K562 (cell line): ENCODE measurements around the gene CENPI. TPM values are rescaled to one million over a fixed set of nuclear protein-coding genes. Genes with fewer than 3 reads are reported as not detected.

Source experiments
- ATAC-seq: fragments of 200-7000 bp; cut with Tn5 transposase; 3 replicates; pipeline ENCODE4 v1.9.1; 2020; ENCODE audit warnings: moderate library complexity
- BruUV-seq: library from RNA; stranded (reverse); fragments of 400-500 nt; replicated peaks from 2 replicates; lab custom pipeline; 2021; lab: Mats Ljungman, UMichigan
- CTCF ChIA-PET: fragments of 300-600 bp; formaldehyde crosslinking; extraction: SDS; loops from one replicate; lab custom pipeline; 2021; ENCODE audit warnings: low intra/inter-chr PET ratio; lab: Yijun Ruan, JAX
- POLR2A ChIA-PET: fragments of 300-600, 350-650 bp; sonication (Branson Sonifier 250); formaldehyde crosslinking; extraction: SDS; loops from one replicate; lab custom pipeline; 2021; ENCODE audit warnings: antibody characterized with exemption, inconsistent platforms; lab: Yijun Ruan, JAX
- DNase-seq, 4 experiments: peaks; one replicate each; pipeline versions ENCODE4 v3.0.0 to v3.0.0-alpha.2; 2011 to 2018; ENCODE audit warnings: low spot score in 3 of 4, mixed read lengths in 3 of 4; ENCODE audit errors: extremely low read depth in 1 of 4
- FAIRE-seq: peaks from 2 replicates; lab custom pipeline; 2011; peaks lifted over from hg19 to GRCh38; lab: Jason Lieb, UNC
- H2AFZ ChIP-seq: 2 replicates; pipeline ENCODE4 v1.6.0; 2011; ENCODE audit warnings: low read depth, low read length, control low read depth, inconsistent platforms
- H3K27ac ChIP-seq: fragments of 200-600 bp; 3 replicates; pipeline ENCODE4 v1.8.0; 2011; ENCODE audit warnings: low read depth, mild to moderate bottlenecking, control low read depth, inconsistent platforms, low read length, moderate library complexity, mixed read lengths; ENCODE audit errors: extremely low read depth
- H3K27me3 ChIP-seq, 2 experiments: fragments of 300-600 bp in 1 of 2; 2 replicates in 1 of 2; 3 replicates in 1 of 2; pipeline versions ENCODE4 v1.6.0 to v1.8.0; 2011; ENCODE audit warnings: inconsistent platforms in 2 of 2, low read length in 2 of 2, mild to moderate bottlenecking in 1 of 2, mixed read lengths in 1 of 2, moderate library complexity in 1 of 2; ENCODE audit not compliant: control insufficient read depth in 2 of 2, insufficient read depth in 2 of 2
- H3K36me3 ChIP-seq: fragments of 300-600 bp; 3 replicates; pipeline ENCODE4 v1.8.0; 2011; ENCODE audit warnings: mild to moderate bottlenecking, low read length, inconsistent platforms; ENCODE audit not compliant: control insufficient read depth, insufficient read depth
- H3K4me1 ChIP-seq, 2 experiments: fragments of 200-600 bp in 1 of 2; replicated peaks in 1 of 2; 2 replicates in 1 of 2; 3 replicates in 1 of 2; pipeline versions ENCODE4 v1.5.1 to v1.8.0; 2011; ENCODE audit warnings: inconsistent platforms in 2 of 2, low read length in 2 of 2, mild to moderate bottlenecking in 1 of 2, mixed read lengths in 1 of 2, moderate library complexity in 1 of 2; ENCODE audit not compliant: control insufficient read depth in 2 of 2, insufficient read depth in 2 of 2
- H3K4me2 ChIP-seq: 2 replicates; pipeline ENCODE4 v1.6.1; 2011; ENCODE audit warnings: low read length, control low read depth, inconsistent platforms, mixed read lengths; ENCODE audit not compliant: insufficient read depth
- H3K4me3 ChIP-seq: fragments of 200-600 bp; sonication (generic), shearing (Covaris generic); 2 replicates; pipeline ENCODE4 v1.5.1; 2016; ENCODE audit warnings: control low read depth, inconsistent platforms
- H3K79me2 ChIP-seq: fragments of 200-600 bp; 3 replicates; pipeline ENCODE4 v1.8.0; 2011; ENCODE audit warnings: low read length, inconsistent platforms; ENCODE audit not compliant: control insufficient read depth, insufficient read depth
- H3K9ac ChIP-seq, 2 experiments: 2 replicates each; pipeline versions ENCODE4 v1.6.0 to v1.6.1; 2011; ENCODE audit warnings: low read depth in 2 of 2, low read length in 2 of 2, control low read depth in 1 of 2, inconsistent platforms in 1 of 2, mild to moderate bottlenecking in 1 of 2, mixed read lengths in 1 of 2; ENCODE audit not compliant: insufficient read depth in 1 of 2
- H3K9me1 ChIP-seq: one replicate; pipeline ENCODE4 v1.6.0; 2011; ENCODE audit warnings: inconsistent platforms, mild to moderate bottlenecking, low read length, moderate library complexity; ENCODE audit not compliant: control insufficient read depth, insufficient read depth
- H3K9me3 ChIP-seq: replicated peaks from 2 replicates; pipeline ENCODE4 v1.5.1; 2011; ENCODE audit warnings: low read depth, low read length, inconsistent platforms; ENCODE audit not compliant: control insufficient read depth, insufficient read depth
- H4K20me1 ChIP-seq: replicated peaks from 2 replicates; pipeline ENCODE4 v1.6.1; 2011; ENCODE audit warnings: low read length, inconsistent platforms, mixed read lengths; ENCODE audit not compliant: control insufficient read depth, insufficient read depth
- GABPB1 ChIP-seq: sonication (generic); formaldehyde crosslinking; IDR thresholded peaks from 2 replicates; pipeline ENCODE4 v1.8.0; 2022; ENCODE audit warnings: mild to moderate bottlenecking, missing genetic modification reagents
- GTF2B ChIP-seq: IDR thresholded peaks from 2 replicates; pipeline ENCODE4 v1.6.1; 2011; ENCODE audit not compliant: insufficient read length; ENCODE audit errors: extremely low read depth
- IRF1 ChIP-seq: sonication (generic); formaldehyde crosslinking; IDR thresholded peaks from 2 replicates; pipeline ENCODE4 v1.8.0; 2022; ENCODE audit warnings: missing genetic modification reagents, mild to moderate bottlenecking, borderline replicate concordance
- JUNB ChIP-seq: fragments of 450-650 bp; formaldehyde crosslinking; conservative IDR thresholded peaks from 2 replicates; pipeline ENCODE4 v1.4.0; 2020; ENCODE audit warnings: mild to moderate bottlenecking
- MCM3 ChIP-seq: fragments of 450-650 bp; IDR thresholded peaks from 2 replicates; pipeline ENCODE4 v1.6.1; 2016
- MITF ChIP-seq: IDR thresholded peaks from 2 replicates; pipeline ENCODE4 v1.6.1; 2014; ENCODE audit warnings: antibody characterized with exemption
- PRDM10 ChIP-seq: fragments of 450-650 bp; IDR thresholded peaks from 2 replicates; pipeline ENCODE4 v1.6.1; 2018; ENCODE audit not compliant: partially characterized antibody
- SREBF2 ChIP-seq: sonication (generic); formaldehyde crosslinking; IDR thresholded peaks from 2 replicates; pipeline ENCODE4 v1.4.0; 2020; ENCODE audit warnings: mild to moderate bottlenecking, missing genetic modification reagents
- ZNF561 ChIP-seq: fragments of 450-650 bp; formaldehyde crosslinking; conservative IDR thresholded peaks from 2 replicates; pipeline ENCODE4 v1.4.0; 2020; ENCODE audit warnings: mild to moderate bottlenecking, moderate library complexity
- WGBS: fragments of 100-300 bp; shearing (Covaris generic); methylation state at CpG from one replicate; pipeline ENCODE4 v1.1.6; 2016; ENCODE audit warnings: low coverage, mixed read lengths; ENCODE audit not compliant: insufficient coverage; ENCODE audit errors: missing lambda C conversion rate; 5-methylcytosine and 5-hydroxymethylcytosine counted together
- in situ Hi-C: fragments of 300-500 bp; cut with MboI; formaldehyde crosslinking; loops from 4 replicates; pipeline ENCODE4 v1.15.0; 2018; ENCODE audit warnings: inconsistent platforms, mixed read lengths
- intact Hi-C: fragments of 100-400 bp; cut with micrococcal nuclease; formaldehyde crosslinking; loops from 2 replicates; pipeline ENCODE4 v1.14.2; 2022
- polyA plus RNA-seq, 8 experiments: library from polyadenylated mRNA; depleted of rRNA in 4 of 8; stranded (reverse) in 5 of 8; unstranded in 3 of 8; fragments of >200 nt; fragmentation: Nextera tagmentation in 2 of 8; fragmentation: Illumina TruSeq in 1 of 8; extraction: Ambion mirVana in 2 of 8; extraction: Trizol in 1 of 8; gene quantifications; 2 replicates each; pipeline versions ENCODE4 v1.2.1 to v1.2.3, GENCODE V29; 2011 to 2014; ENCODE audit warnings: inconsistent platforms in 1 of 8, missing spikeins in 1 of 8
- total RNA-seq, 7 experiments: library from RNA; depleted of rRNA in 6 of 7; stranded (reverse); fragments of >200 nt in 6 of 7; fragmentation: Illumina TruSeq in 2 of 7; extraction: Trizol in 2 of 7; gene quantifications; 2 replicates each; pipeline versions ENCODE4 v1.2.1 to v1.2.3, GENCODE V29; 2011 to 2021; ENCODE audit warnings: low replicate concordance in 1 of 7
- TF ChIP-seq, protein P1 (sequence below): fragments of 250-450 bp; sonication (Bioruptor Pico); IDR thresholded peaks from 2 replicates; pipeline ENCODE4 v1.4.0; 2020

The CENPI gene
- total and polyA plus RNA-seq, 9 of the 15 experiments (the other 6 are each of a cell fraction or from before 2014, with no cell fraction given): 6.6 to 23.5 (median 14.9) TPM

DNA sequence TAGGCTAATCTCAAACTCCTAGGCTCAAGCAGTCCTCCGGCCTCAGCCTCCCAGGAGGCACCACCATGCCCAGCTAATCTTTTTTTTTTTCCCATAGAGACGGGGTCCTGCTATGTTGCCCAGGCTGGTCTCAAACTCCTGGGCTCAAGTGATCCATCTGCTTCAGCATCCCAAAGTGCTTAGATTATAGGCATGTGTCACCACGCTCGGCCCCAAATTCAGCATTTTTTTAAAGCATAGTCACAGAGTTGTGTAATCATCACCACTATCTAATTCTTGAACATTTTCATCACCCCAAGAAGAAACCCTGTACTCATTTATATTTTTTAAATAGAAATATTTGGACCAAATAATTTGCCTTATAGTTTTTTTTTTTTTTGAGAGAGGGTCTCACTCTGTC is 10.3 kb downstream of the CENPI start:
- H3K36me3 ChIP-seq: peaks cover 21% of the 10 kb centered on the region; the same call in 1 of the 3 replicates
- CTCF ChIA-PET: no interaction called here
- no peaks in the 10 kb centered on the region for H3K27me3 ChIP-seq
- no peak overlapping the region for H3K27ac ChIP-seq
- BruUV-seq: no TSS peak
- ATAC-seq (no peak), FAIRE-seq (no peak), DNase-seq (no peak)
- in situ Hi-C loops: no loop called here
- H3K4me2 ChIP-seq: no peak overlapping the region
- POLR2A ChIA-PET: no interaction called here
- H3K79me2 ChIP-seq: no peaks in the 10 kb centered on the region
- intact Hi-C loops: no loop called here
- 86% methylated on average over 1 of the region's 4 CpGs for WGBS
- no peaks in the 10 kb centered on the region for H3K4me1 ChIP-seq
- no peaks in the 10 kb centered on the region for H3K9me1 ChIP-seq
- H3K9ac ChIP-seq: no peak overlapping the region
- H3K9me3 ChIP-seq: no peaks in the 10 kb centered on the region
- no peak overlapping the region for H3K4me3 ChIP-seq
- H2AFZ ChIP-seq: no peak overlapping the region
- no peaks in the 10 kb centered on the region for H4K20me1 ChIP-seq
- TF ChIP-seq, protein P1, sequence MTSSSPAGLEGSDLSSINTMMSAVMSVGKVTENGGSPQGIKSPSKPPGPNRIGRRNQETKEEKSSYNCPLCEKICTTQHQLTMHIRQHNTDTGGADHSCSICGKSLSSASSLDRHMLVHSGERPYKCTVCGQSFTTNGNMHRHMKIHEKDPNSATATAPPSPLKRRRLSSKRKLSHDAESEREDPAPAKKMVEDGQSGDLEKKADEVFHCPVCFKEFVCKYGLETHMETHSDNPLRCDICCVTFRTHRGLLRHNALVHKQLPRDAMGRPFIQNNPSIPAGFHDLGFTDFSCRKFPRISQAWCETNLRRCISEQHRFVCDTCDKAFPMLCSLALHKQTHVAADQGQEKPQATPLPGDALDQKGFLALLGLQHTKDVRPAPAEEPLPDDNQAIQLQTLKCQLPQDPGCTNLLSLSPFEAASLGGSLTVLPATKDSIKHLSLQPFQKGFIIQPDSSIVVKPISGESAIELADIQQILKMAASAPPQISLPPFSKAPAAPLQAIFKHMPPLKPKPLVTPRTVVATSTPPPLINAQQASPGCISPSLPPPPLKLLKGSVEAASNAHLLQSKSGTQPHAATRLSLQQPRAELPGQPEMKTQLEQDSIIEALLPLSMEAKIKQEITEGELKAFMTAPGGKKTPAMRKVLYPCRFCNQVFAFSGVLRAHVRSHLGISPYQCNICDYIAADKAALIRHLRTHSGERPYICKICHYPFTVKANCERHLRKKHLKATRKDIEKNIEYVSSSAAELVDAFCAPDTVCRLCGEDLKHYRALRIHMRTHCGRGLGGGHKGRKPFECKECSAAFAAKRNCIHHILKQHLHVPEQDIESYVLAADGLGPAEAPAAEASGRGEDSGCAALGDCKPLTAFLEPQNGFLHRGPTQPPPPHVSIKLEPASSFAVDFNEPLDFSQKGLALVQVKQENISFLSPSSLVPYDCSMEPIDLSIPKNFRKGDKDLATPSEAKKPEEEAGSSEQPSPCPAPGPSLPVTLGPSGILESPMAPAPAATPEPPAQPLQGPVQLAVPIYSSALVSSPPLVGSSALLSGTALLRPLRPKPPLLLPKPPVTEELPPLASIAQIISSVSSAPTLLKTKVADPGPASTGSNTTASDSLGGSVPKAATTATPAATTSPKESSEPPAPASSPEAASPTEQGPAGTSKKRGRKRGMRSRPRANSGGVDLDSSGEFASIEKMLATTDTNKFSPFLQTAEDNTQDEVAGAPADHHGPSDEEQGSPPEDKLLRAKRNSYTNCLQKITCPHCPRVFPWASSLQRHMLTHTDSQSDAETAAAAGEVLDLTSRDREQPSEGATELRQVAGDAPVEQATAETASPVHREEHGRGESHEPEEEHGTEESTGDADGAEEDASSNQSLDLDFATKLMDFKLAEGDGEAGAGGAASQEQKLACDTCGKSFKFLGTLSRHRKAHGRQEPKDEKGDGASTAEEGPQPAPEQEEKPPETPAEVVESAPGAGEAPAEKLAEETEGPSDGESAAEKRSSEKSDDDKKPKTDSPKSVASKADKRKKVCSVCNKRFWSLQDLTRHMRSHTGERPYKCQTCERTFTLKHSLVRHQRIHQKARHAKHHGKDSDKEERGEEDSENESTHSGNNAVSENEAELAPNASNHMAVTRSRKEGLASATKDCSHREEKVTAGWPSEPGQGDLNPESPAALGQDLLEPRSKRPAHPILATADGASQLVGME: no peak
- TF ChIP-seq PRDM10 (no peak), IRF1 (CRISPR knock-in tag) (no peak), ZNF561 (CRISPR knock-in tag) (no peak), GABPB1 (CRISPR knock-in tag) (no peak), MITF (no peak), MCM3 (no peak), GTF2B (no peak), JUNB (CRISPR knock-in tag) (no peak), SREBF2 (CRISPR knock-in tag) (no peak)
